Activated CD4-positive, alpha-beta T cell treated with anti-CD3 and anti-CD28 coated beads, Interleukin-2, amount 50 U/mL, for 48 hours (primary cell): Measurements from ENCODE around the gene CCDC27.
"Not testable (repeated sequence)": the region's sequence is repeated elsewhere in the genome, so short reads cannot be mapped to it uniquely, and the experiment has no call there.

Experiments
- DNase-seq, 2 experiments: peaks; one replicate each; pipeline ENCODE4 v3.0.0-alpha.2; 2020

The CCDC27 gene

DNA sequence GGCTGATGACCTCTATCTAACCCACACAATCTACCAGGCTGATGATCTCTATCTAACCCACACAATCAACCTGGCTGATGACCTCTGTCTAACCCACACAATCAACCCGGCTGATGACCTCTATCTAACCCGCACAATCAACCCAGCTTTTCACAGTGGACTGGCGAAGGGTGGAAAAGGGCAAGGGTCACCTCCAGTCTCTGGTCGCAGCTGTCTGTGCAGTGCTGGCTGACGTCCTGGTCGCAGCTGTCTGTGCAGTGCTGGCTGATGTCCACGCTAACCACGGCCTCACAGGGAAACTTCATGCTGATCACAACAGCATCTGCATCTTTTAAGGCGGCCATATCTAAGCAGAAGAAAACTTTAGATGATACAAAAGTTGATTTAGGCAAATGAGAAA is 12.2 kb upstream of the CCDC27 start:
- DNase-seq, result no peak

DNA sequence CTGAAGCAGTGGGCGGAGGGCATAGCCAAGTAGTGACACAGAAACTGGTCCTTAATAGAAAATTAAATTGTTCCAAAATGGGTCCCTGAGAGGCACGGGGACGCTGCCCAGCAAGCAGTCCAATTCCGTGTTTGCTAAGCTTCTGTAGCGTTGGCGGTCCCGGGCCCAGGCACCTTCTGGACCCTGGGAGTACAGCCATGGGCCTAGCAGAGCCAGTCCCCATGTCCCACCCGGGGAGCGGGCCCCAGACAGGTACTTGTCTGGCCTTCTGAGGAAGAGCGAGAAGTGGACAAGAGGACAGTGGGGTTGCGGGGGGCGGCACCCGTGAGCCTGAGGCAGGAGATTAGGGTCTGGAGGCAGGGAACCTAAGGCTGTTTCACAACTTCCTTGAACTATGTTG is 11.5 kb upstream of the CCDC27 start:
- no peak for DNase-seq

DNA sequence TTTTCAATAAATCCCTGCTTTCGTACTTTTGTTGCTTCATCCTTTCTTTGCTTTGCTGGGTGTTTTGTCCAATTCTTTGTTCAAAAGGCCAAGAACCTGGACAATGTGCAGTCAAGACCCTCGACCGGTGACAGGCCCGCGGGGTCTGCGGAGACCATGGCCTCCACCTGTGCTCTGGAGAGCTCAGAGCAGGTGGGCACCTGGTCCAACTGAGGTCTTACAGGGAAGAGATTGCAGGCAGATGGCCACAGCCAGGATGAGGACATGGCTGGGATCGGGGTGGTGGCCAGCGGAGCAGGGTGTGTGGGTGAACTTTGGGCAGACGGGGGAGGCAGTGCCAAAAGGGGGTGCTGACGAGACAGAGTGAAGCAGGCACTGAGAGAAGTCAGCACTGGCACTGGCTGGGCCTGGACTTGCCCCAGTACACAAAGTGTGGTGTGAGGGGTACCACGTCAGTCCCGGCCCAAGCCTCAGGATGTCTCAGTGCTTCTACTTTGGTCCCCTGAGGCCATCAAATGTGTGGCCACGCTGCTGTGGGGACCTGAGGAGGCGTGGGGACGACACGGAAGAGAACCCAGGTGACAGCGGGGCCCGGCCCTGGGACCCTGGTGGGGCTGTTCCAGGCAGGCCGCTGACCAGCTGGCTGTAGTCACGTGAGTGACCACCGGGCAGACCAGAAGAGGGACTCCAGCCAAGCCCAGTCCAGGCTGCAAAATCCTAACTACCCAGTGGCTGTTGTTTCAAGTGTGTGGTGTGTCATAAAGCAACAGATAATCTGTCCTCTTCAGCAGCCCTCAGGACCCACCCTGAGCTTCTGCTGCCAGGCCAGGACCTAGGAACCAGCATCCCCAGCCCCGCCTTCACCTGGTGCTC is 10.4 kb upstream of the CCDC27 start:
- DNase-seq, result no peak

DNA sequence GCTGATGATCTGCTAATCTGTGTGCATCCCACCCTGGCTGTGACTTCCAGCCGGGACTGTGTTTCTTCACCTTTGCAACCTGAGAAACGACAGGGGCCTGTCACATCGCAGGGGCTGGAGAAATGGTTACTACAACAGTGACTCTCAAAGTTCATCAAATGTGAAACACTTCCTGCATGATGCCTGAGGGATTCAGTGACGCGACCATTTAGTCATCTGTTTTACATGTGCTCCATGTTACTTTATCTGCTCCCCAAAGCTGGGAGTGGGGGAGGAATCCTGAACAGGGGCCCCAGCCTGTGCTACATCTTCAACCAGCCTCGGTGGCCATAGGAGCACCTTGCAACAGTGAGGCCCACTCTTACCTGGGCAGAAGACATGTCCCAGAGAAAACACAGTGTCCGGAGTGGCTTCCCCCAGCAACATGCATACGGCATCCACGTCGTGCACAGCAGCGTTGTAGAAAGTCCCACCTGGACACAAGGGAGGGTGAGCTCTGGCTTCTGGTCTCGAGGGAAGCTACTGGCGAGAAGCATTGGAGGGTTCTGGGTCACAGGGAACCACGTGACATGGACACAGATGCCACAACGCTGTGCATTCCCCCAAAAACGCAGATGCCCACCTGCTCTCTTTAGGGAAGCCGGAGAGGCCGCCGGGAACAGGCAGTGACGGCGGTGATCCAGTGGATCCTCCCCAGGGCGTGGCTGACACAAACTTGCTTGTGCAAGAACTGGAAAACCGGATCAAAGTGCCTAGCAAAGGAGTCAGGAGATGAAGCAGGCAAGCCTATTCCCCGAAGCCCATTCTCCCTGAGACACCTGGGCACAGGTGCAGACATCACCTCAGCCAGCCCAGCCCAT is 9.6 kb upstream of the CCDC27 start:
- DNase-seq, result no peak

DNA sequence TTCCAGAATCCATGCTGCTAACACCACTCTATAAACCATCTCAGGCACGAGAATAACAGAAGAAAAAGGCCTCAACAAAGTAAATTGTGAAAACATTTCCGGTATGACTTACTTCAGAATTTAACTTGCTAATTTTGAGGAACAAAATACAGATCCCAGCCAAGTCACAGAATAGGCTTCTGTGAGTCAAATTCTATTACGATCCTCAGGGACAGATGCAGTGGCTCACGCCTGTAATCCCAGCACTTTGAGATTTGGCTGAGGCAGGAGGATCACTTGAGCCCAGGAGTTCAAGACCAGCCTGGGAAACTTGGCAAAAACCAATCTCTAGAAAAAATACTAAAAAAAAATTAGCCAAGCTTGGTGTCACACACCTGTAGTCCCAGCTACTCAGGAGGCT is 8.8 kb upstream of the CCDC27 start:
- no peak for DNase-seq

DNA sequence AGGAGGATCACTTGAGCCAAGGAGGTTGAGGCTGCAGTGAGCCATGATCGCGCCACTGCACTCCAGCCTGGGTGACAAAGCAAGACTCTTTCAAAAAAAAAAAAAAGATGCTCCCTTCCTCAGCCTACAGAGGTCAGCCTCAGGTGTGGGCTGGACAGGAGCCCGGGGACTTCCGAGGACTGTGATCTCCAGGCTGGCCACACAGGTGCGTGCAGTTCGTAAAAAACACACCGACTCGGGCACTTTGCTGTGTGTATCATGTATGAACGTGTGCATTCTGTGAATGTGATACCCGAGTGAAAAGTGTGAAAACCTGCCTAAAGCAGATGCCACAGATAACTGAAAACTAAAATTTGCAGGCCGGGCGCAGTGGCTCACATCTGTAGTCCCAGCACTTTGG is 8.4 kb upstream of the CCDC27 start:
- DNase-seq, result no peak

DNA sequence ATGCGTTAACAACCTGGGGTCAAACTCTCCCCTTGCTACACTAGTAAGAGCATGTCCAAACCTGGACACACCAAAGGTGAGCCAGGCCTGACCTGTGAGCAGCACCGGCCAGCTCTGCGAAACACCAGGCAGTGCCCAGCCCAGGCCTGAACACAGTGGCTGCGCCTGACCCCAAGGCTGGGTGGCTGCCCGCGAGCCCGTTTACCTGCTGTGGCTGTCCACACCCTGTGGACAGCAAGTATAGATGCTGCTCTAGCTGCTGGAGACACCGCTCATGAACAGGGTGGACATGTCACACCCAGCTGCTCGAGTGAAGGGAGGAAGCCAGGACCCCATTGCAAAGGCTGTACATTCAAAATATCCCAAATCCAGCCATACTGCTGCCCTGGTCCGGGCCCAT is 7.6 kb upstream of the CCDC27 start:
- no peak for DNase-seq

DNA sequence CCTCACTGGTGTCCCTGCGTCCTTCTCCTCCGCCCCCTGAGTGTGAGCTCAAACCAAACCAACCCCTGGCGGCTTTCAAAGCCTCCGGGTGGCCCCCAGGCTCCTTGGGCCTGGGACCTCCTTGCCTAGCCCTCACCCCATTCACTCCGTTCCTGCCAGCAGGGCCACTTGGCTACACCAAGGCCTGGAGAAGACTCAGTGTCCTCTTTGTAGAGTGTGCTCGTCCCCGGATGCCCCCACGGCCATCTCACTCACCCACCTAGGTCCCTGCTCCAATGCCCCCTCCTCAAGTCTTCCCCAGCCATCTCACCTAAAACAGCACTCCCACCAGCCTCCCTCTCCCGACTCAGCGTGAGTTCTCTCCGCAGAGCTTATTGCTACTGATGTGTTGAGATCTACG is 7.2 kb upstream of the CCDC27 start:
- no peak for DNase-seq

DNA sequence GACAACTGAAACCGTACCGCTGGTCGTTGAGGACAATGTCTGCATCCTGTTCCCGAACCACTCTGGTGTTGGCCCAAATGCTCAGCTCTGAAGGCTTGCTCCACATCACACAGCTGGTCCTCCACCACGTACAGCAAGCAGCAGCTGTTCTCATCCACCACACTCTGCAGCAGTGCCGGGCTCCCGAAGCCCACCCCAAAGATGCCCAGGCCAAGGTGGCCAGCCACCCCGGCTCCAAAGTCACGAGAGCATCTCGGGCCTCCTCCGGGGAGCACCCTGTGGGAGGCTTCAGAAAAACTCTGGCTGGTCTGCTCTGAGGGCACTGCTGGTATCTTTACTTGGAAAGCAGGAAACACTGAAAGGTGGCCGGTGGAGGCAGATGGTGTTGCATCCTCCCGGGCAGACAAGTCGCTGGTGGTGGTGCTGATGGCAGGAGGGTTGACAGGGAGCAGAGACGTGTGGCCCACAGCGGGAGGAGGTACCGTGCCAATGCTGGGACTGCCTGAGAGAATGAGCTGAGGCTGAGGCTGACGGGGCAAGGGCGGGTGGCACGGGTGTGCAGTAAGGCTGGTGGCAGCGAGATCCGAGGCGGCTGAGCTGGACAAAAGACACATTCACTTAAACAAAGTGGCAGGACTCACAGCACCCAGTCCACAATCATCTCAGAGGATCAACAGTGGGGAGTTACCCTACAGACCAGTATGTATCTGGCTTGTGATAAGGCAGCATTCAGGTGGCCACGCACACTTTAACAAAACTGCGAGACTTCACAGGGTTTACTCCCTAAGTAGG is 6.5 kb upstream of the CCDC27 start:
- no peak for DNase-seq

DNA sequence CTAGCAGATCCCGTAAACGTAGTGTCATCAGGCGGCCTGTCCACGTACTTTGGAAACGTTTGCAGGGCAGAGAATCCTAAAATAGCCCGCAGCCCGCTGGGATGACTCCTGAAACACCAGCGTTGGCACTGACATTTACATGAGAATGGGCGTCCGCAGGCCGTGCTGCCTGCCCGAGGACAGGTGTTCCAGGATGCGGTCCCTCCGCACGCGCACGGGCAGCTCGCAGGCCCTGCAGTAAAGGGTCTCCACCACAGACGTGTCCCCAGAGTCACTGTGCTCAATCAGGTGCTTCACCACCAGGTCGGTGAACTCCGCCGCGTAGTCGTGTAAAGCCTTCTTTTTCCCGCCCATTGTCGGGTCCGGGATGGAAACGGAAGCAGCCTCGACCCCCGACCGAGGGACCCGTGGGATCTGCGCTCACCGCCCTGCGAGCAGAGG is 5.8 kb upstream of the CCDC27 start:
- DNase-seq, result no peak

DNA sequence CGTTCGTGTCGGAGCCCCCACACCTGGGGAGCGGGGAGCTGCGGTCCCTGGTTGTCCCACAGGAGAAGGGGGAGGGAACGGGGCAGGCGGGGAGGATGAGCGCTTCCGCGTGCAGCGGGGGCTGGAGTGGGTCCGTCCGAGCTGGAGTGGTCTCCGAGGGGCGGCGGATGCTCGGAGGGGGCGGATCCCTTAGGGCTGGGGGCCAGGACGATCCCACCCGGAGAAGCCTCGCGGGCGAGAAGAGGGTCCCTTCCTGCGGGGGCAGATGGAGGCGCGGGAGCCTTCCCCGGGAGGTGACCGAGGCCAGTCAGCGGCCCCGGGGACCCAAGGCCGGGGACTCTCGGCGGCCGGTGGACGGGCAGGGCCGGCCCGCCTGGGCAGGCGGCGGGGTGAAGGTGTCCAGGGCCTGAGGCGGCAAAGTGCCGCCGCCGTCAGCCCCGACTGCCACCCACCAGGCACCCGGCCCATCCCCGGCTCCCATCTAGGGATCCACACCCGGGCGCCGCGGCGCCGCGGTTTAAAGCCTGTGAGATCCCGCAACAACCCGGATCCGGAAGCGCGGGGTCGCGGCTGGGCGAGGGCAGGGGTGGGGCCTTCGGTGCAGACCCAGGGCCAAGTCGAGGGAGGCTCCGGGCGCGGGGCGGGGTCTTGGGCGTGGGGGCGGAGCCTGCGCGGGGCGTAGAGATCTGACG is 5.3 kb upstream of the CCDC27 start:
- DNase-seq, result peak; percentile 95 to 96

DNA sequence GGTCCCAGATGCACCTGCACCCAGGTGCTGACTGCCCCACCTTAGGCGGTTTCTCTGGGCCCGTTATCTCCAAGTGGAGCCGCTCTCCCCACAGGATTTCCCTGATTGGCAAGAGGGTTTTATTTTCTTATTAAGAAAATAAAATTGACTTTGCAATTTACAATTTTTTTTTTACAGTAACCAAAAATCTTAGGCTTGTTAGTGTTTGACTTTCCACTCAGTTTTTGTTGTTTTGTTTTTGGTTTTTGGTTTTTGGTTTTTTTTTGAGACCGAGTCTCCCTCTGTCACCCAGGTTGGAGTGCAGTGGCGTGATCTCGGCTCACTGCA is 4.8 kb upstream of the CCDC27 start:
- no peak for DNase-seq

DNA sequence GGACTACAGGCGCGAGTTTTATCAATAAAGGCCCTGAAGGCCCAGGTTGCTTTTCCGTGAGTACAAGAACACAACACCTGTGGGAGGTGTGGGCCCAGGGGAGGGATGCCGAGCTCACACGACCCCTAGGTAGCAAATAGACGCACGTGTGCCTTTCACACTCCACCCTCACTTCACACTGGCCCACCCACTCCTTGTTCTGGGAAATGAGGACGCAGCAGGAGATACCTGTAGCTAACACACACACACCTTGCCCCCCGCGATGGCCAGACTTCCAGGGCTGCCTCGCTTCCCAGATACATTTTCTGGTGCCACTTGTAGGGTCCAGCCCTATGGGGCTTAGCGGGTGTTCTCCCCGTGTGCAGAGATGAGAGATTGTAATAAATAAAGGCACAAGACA is 4.3 kb upstream of the CCDC27 start:
- no peak for DNase-seq

DNA sequence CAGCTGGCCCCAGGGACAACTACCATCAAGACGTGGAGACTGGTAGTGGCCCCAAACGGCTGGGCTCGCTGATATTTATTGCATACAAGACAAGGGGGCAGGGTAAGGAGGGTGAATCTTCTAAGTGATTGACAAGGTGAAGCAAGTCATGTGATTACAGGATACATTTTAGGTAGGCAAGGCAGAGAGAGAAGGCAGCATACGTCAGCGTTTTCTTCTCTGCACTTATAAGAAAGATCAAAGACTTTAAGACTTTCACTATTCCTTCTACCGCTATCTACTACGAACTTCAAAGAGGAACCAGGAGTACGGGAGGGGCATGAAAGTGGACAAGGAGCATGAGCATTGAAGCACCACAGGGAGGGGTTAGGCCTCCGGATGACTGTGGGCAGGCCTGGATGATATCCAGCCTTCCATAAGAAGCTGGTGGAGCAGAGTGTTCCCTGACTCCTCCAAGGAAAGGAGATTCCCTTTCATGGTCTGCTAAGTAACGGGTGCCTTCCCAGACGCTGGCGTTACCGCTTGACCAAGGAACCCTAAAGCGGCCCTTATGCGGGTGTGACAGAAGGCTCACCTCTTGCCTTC is 3.8 kb upstream of the CCDC27 start:
- not testable (repeated sequence) for DNase-seq

DNA sequence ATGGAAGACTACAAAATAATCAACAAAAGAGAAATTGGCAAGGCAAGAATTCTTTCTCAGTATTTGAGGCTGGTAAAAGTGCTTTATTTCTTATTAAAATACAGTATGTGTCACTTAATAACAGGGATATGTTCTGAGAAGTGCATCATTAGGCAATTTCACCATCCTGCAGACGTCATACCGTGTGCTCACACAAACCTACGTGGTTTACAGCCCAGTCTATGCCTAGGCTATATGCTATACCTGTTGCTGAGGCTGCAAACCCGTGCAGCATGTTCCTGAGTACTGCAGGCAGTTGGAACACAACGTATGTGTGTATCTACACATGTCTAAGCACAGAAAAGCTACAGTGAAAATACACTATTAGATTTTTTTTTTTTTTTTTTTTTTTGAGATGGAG is 2.7 kb upstream of the CCDC27 start:
- no peak for DNase-seq

DNA sequence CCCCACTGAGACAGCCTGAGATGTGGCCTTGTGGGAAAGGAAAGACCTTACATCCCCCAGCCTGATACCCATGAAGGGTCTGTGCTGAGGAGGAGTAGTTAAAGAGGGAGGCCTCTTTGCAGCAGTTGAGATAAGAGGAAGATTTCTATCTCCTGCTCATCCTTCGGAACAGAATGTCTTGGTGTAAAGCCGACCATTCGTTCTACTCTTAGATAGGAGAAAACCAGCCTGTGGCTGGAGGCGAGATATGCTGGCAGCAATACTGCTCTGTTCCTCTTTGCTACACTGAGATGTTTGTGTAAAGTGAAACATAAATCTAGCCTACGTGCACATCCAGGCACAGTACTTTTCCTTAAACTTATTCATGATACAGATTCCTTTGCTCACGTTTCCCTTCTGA is 1.5 kb upstream of the CCDC27 start:
- DNase-seq, result no peak

DNA sequence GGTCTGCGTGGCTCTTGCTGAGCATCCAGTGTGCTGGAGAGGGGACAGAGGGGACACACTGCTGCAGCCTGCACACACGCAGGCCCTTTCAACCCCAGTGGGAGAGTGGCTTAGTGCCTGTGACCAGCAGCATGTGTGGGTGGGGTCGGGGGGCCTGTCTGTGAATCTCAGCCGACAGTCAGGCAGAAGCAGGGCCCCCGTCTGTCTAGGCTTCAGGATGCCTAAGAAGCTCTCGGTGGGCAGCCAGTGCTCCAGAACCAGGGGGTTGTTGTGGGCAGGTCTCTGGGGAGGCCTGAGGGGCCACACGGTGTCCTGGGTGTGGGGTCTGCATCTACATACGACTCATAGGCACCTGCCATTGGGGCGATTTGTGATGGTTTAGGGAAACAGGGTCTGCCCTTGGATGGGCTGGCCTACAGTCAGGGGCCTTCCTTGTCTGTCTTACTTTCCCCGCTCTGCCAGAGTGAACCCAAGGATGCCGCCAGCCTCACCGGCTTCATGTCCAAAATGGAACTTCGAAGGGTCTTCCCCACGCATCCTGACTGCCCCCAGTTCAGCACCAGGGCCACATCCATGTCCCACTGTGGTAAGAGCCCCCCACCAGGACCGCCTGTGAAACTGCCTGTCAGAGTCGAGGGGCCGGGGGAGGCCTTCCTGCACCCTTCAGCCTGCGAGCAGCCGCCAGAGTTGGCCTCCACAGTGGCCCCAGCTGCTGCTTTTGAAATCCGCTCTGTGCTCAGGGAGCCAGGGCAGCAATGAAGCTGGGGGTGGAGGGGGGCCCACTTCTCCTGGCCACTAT is 1.6 kb downstream of the CCDC27 start:
- no peak for DNase-seq

DNA sequence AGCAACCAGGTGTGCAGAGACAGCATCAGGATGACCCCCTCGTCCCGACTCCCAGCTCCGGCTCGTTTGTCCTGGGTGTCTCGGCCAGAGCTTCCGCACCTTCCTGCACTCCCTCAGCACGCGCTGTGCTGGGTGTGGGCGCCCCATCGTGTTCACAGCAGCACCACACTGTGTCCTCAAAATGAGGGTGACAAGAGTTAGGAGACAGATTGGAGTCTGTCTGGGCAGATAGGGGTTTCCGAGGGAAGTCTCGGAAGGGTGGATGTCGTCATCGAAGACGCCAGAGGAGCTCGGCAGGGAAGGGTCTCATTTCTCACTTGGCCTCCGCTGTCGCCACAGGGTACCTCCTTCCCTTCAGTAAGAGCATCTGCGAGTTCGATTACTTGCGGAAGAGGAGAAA is 4.1 kb downstream of the CCDC27 start:
- DNase-seq, result no peak

DNA sequence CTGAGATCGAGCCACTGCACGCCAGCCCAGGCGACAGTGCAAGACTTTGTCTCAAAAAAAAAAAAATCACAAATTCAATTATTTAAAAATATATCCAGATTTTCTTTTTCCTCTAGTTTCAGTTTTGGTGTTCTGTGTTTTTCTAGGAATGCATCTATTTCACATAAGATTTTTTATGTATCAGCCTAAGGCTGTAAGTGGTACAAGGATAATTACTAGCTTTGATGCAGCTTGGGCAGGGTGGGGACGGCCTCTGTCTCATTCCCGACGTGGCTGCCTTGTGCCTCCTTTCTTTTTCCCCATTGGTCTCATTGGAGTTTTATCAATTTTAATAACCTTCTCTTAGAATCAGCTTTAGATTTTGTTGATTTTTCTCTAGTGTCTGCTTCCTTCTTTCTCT is 6.9 kb downstream of the CCDC27 start:
- no peak for DNase-seq

DNA sequence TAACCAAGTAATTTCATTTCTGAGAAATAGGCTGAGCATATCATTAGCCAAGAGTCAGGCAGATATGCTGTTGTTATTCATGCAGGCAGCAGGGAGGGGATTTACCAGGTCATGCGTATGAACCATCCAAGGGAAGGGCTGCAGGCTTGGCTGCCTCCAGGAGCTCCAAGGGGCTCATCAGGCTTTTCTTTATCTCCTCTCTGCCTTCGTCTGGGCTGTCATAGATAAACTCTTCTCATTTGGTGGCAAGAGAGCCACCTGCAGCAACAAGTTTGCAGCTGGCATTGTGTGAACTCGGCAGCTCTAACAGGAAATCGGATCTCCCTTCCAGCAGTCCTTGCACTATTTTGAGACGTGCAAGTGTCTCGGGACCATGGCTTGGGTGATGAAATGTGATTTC is 7.5 kb downstream of the CCDC27 start:
- DNase-seq, result no peak

DNA sequence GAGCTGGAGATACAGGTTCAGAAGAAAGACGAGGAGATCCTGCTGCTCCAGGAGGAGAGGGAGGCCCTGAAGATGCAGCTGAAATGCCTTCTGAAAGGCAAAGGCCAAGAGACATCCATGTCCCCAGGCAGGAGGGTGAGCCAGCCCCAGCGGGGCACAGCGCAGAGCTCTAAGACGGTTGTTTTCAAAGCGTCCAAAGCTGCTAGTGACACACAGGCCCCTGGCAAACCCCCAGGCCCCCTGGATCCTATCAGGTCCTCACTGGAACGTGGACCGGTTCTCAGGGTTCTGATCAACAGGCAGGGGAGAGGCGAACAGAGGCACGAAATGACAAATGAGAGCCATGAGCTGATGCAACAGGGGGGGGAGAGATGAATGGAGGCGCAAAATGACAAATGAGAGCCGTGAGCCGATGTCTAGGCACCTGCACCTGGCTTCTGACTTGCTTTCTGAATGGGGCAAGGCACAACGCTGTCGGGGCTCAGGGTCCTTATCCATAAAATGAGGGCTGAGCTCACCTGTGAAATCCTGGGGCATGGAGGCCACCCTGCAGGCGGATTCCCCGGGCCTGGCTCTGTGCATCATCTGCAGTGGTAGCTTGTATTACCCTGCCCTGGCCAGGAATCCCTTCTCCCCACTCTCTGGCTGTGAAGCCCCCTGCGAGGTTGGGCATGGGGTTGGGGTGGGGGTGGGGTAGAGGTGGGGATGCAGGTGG is 9.2 kb downstream of the CCDC27 start:
- DNase-seq, result no peak
